Fibroblast of lung (primary cell): ENCODE results near the gene TMPRSS4. TPM values are rescaled to one million over a fixed set of nuclear protein-coding genes. Genes with fewer than 3 reads are reported as not detected.

Experiments
- DNase-seq, 2 donors: peaks; one replicate each; pipeline versions ENCODE4 v3.0.0 to v3.0.0-alpha.2; 2010; ENCODE audit warnings: low read depth in 2 of 2
- H2AFZ ChIP-seq: 2 replicates; pipeline ENCODE4 v1.5.1; 2012; ENCODE audit warnings: low read length, control low read depth, inconsistent platforms
- H3K27ac ChIP-seq: 2 replicates; pipeline ENCODE4 v1.5.1; 2011; ENCODE audit warnings: low read length, control low read depth; ENCODE audit not compliant: insufficient read depth
- H3K27me3 ChIP-seq: 2 replicates; pipeline ENCODE4 v1.5.1; 2011; ENCODE audit warnings: mild to moderate bottlenecking, low read length; ENCODE audit not compliant: control insufficient read depth, insufficient read depth
- H3K36me3 ChIP-seq: 2 replicates; pipeline ENCODE4 v1.5.1; 2011; ENCODE audit warnings: low read length; ENCODE audit not compliant: control insufficient read depth, insufficient read depth
- H3K4me1 ChIP-seq: 2 replicates; pipeline ENCODE4 v1.5.1; 2011; ENCODE audit warnings: low read length; ENCODE audit not compliant: control insufficient read depth, insufficient read depth; ENCODE audit errors: extremely low read depth
- H3K4me2 ChIP-seq: 2 replicates; pipeline ENCODE4 v1.5.1; 2011; ENCODE audit warnings: low read length, control low read depth; ENCODE audit not compliant: insufficient read depth; ENCODE audit errors: extremely low read depth
- H3K4me3 ChIP-seq, 4 experiments: fragments of 200-600 bp in 1 of 4; sonication (generic) in 1 of 4; replicated peaks in 1 of 4; 2 replicates each; pipeline ENCODE4 v1.5.1; 2011 to 2016; ENCODE audit warnings: low read length in 4 of 4, low read depth in 3 of 4, mild to moderate bottlenecking in 3 of 4, control low read depth in 2 of 4, inconsistent platforms in 1 of 4, mixed read lengths in 1 of 4; ENCODE audit not compliant: insufficient read depth in 1 of 4; ENCODE audit errors: control extremely low read depth in 1 of 4
- H3K79me2 ChIP-seq: 2 replicates; pipeline ENCODE4 v1.5.1; 2012; ENCODE audit warnings: mild to moderate bottlenecking, low read length, inconsistent platforms; ENCODE audit not compliant: control insufficient read depth, insufficient read depth
- H3K9ac ChIP-seq: 2 replicates; pipeline ENCODE4 v1.5.1; 2011; ENCODE audit warnings: mild to moderate bottlenecking, low read length, control low read depth; ENCODE audit not compliant: insufficient read depth
- H3K9me3 ChIP-seq: 2 replicates; pipeline ENCODE4 v1.5.1; 2012; ENCODE audit warnings: low read depth, low read length; ENCODE audit not compliant: control insufficient read depth, insufficient read depth
- H4K20me1 ChIP-seq: 2 replicates; pipeline ENCODE4 v1.5.1; 2011; ENCODE audit warnings: low read length; ENCODE audit not compliant: control insufficient read depth, insufficient read depth; ENCODE audit errors: extremely low read depth
- EZH2 ChIP-seq: IDR thresholded peaks from 2 replicates; pipeline ENCODE4 v1.5.1; 2012; ENCODE audit warnings: low read length, control low read depth, mild to moderate bottlenecking; ENCODE audit errors: missing control alignments
- polyA minus RNA-seq: library from RNA; depleted of rRNA, polyadenylated mRNA; stranded (reverse); fragments of >200 nt; gene quantifications from 2 replicates; pipeline ENCODE4 v1.2.3, GENCODE V29; 2011; ENCODE audit warnings: low replicate concordance
- polyA plus RNA-seq, 2 donors: library from polyadenylated mRNA; depleted of rRNA in 1 of 2; stranded (reverse) in 1 of 2; unstranded in 1 of 2; fragments of >200 nt; gene quantifications; 2 replicates each; pipeline ENCODE4 v1.2.1, GENCODE V29; 2011 to 2012; ENCODE audit warnings: missing spikeins in 1 of 2
- total RNA-seq: library from RNA; depleted of rRNA; stranded (reverse); fragments of >200 nt; gene quantifications from 2 replicates; pipeline ENCODE4 v1.2.1, GENCODE V29; 2014
- TF ChIP-seq, protein P1 (sequence below), 2 donors: IDR thresholded peaks in 1 of 2; conservative IDR thresholded peaks in 1 of 2; 1 replicate in 1 of 2; 2 replicates in 1 of 2; pipeline ENCODE4 v1.5.1; 2011 to 2012; ENCODE audit warnings: low read length in 2 of 2, control low read depth in 1 of 2, inconsistent platforms in 1 of 2, low read depth in 1 of 2, mild to moderate bottlenecking in 1 of 2

The TMPRSS4 gene
- not detected in 2 replicates for total RNA-seq
- polyA plus RNA-seq = not detected in 2 replicates
- not detected in 2 replicates for polyA plus RNA-seq (2012)
- not detected in 2 replicates for polyA minus RNA-seq

DNA sequence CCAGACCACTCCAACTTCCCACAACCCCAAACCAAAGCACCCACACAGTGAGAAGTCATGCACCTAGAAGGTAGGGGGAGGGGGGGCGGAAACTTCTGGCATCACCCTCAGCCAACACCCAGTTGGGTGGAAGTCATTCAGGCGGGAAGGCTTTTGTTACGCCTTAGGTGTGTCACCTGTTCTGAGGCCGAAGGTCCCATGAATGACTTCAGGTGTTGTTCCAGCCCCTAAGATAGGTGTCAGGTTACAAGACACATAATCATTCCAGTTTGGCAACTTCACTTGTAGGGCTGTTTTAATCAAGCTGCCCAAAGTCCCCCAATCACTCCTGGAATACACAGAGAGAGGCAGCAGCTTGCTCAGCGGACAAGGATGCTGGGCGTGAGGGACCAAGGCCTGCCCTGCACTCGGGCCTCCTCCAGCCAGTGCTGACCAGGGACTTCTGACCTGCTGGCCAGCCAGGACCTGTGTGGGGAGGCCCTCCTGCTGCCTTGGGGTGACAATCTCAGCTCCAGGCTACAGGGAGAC, at the start of gene TMPRSS4:
TSS of gene TMPRSS4 (plus strand) at position 325 of the 528 bp plus-strand sequence. CDS start 225 bp downstream, outside the sequence.
- Histone ChIP-seq H3K27ac (no peak within 1 kb of the TSS), H3K4me3 (no peak within 1 kb of the TSS), H3K9me3 (no peaks in the 10 kb centered on the region), H3K36me3 (no peaks in the 10 kb centered on the region), H3K79me2 (no peaks in the 10 kb centered on the region), H3K27me3 (no peaks in the 10 kb centered on the region), H3K4me2 (no peak within 1 kb of the TSS), H3K9ac (no peak within 1 kb of the TSS), H2AFZ (no peak within 1 kb of the TSS), H4K20me1 (no peaks in the 10 kb centered on the region), H3K4me1 (no peaks in the 10 kb centered on the region)
- TF ChIP-seq, protein P1, sequence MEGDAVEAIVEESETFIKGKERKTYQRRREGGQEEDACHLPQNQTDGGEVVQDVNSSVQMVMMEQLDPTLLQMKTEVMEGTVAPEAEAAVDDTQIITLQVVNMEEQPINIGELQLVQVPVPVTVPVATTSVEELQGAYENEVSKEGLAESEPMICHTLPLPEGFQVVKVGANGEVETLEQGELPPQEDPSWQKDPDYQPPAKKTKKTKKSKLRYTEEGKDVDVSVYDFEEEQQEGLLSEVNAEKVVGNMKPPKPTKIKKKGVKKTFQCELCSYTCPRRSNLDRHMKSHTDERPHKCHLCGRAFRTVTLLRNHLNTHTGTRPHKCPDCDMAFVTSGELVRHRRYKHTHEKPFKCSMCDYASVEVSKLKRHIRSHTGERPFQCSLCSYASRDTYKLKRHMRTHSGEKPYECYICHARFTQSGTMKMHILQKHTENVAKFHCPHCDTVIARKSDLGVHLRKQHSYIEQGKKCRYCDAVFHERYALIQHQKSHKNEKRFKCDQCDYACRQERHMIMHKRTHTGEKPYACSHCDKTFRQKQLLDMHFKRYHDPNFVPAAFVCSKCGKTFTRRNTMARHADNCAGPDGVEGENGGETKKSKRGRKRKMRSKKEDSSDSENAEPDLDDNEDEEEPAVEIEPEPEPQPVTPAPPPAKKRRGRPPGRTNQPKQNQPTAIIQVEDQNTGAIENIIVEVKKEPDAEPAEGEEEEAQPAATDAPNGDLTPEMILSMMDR (conservative IDR thresholded peaks at IDR 0.05 in 1 of 2, IDR thresholded peaks at IDR 0.05 in 1 of 2; ENCODE audit: low read depth in 1 of 2, low read length in 2 of 2) = no peak
- no peak for TF ChIP-seq EZH2
- no peak for DNase-seq

GRCh38 chr11:118027694-118028093, 49.2 kb upstream of the TMPRSS4 start:
- TF ChIP-seq, protein P1 (conservative IDR thresholded peaks at IDR 0.05 in 1 of 2, IDR thresholded peaks at IDR 0.05 in 1 of 2; ENCODE audit: low read depth in 1 of 2, low read length in 2 of 2) = no peak
- no peak for TF ChIP-seq EZH2
- Histone ChIP-seq H3K4me1 (no peaks in the 10 kb centered on the region), H3K27me3 (no peaks in the 10 kb centered on the region), H3K27ac (no peak overlapping the region), H3K9ac (no peak overlapping the region), H3K4me3 (no peak overlapping the region), H2AFZ (no peak overlapping the region), H3K79me2 (no peaks in the 10 kb centered on the region), H3K9me3 (no peaks in the 10 kb centered on the region), H3K36me3 (no peaks in the 10 kb centered on the region), H4K20me1 (no peaks in the 10 kb centered on the region), H3K4me2 (no peak overlapping the region)
- no peak for DNase-seq

DNA sequence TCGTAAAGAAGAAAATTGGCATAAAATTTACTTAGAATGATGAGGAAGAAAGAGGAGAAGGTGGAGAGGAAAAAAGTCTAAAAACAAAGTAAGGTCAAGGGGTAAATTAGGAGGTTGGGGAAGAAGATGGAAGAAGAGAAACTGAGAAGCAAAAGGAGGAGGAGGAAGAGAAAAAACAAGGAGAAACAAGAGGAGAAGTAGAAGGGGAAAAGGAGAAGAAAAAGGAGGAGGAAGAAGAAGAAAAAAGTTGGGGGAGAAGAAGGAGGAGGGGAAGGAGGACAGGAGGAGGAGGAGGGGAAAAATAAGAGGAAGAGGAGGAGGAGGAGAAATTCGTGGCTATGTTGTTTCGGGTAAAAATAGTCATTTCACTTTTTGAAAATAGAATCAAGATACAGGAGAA, 48.3 kb upstream of the TMPRSS4 start:
- no peaks in the 10 kb centered on the region for H3K27me3 ChIP-seq
- H3K4me2 ChIP-seq = no peak overlapping the region
- no peaks in the 10 kb centered on the region for H3K4me1 ChIP-seq
- no peak overlapping the region for H2AFZ ChIP-seq
- no peak for TF ChIP-seq EZH2
- TF ChIP-seq, protein P1 (conservative IDR thresholded peaks at IDR 0.05 in 1 of 2, IDR thresholded peaks at IDR 0.05 in 1 of 2; ENCODE audit: low read depth in 1 of 2, low read length in 2 of 2) = no peak
- no peak overlapping the region for H3K27ac ChIP-seq
- no peak overlapping the region for H3K4me3 ChIP-seq
- H3K36me3 ChIP-seq = no peaks in the 10 kb centered on the region
- H4K20me1 ChIP-seq = no peaks in the 10 kb centered on the region
- H3K9ac ChIP-seq = no peak overlapping the region
- no peak for DNase-seq
- no peaks in the 10 kb centered on the region for H3K79me2 ChIP-seq
- no peaks in the 10 kb centered on the region for H3K9me3 ChIP-seq
